Liver (tissue), 9 donors: ENCODE data around the gene MTA3. TPM values are rescaled to one million over a fixed set of nuclear protein-coding genes. Genes with fewer than 3 reads are reported as not detected.

Source experiments
- DNase-seq: peaks from one replicate; pipeline ENCODE4 v3.0.0-alpha.2; 2017; ENCODE audit warnings: low spot score
- H3K27ac ChIP-seq, 2 donors: one replicate each; pipeline ENCODE4 v1.7.0; 2013; ENCODE audit warnings: inconsistent platforms in 2 of 2, low read length in 2 of 2, control low read depth in 1 of 2, low read depth in 1 of 2, mild to moderate bottlenecking in 1 of 2
- H3K27me3 ChIP-seq, 4 donors: one replicate each; pipeline versions ENCODE4 v1.6.1 to v1.7.0; 2013; ENCODE audit warnings: low read length in 3 of 4, inconsistent platforms in 1 of 4, mild to moderate bottlenecking in 1 of 4, moderate library complexity in 1 of 4; ENCODE audit not compliant: control insufficient read depth in 4 of 4, insufficient read depth in 4 of 4
- H3K36me3 ChIP-seq, 4 donors: one replicate each; pipeline versions ENCODE4 v1.6.1 to v1.7.0; 2013; ENCODE audit warnings: low read length in 3 of 4, mild to moderate bottlenecking in 3 of 4, low read depth in 1 of 4, moderate library complexity in 1 of 4; ENCODE audit not compliant: control insufficient read depth in 4 of 4, insufficient read depth in 3 of 4
- H3K4me1 ChIP-seq, 4 donors: one replicate each; pipeline versions ENCODE4 v1.6.1 to v1.7.0; 2013; ENCODE audit warnings: low read length in 3 of 4, mild to moderate bottlenecking in 3 of 4, moderate library complexity in 1 of 4; ENCODE audit not compliant: control insufficient read depth in 4 of 4, insufficient read depth in 4 of 4
- H3K4me3 ChIP-seq, 3 donors: one replicate each; pipeline versions ENCODE4 v1.6.1 to v1.7.0; 2013; ENCODE audit warnings: low read length in 3 of 3, control low read depth in 1 of 3, low read depth in 1 of 3, mild to moderate bottlenecking in 1 of 3
- H3K9ac ChIP-seq, 2 donors: one replicate each; pipeline ENCODE4 v1.7.0; 2013; ENCODE audit warnings: low read length in 2 of 2, mild to moderate bottlenecking in 2 of 2, moderate library complexity in 2 of 2, control low read depth in 1 of 2, low read depth in 1 of 2
- H3K9me3 ChIP-seq, 4 donors: one replicate each; pipeline versions ENCODE4 v1.6.1 to v1.7.0; 2013; ENCODE audit warnings: low read length in 3 of 4; ENCODE audit not compliant: control insufficient read depth in 4 of 4
- EGR1 ChIP-seq, 2 donors: IDR thresholded peaks; 2 replicates each; pipeline ENCODE4 v1.6.1; 2016 to 2018; ENCODE audit warnings: antibody characterized with exemption in 2 of 2, low read depth in 2 of 2
- FOXA1 ChIP-seq: IDR thresholded peaks from 2 replicates; pipeline ENCODE4 v1.6.1; 2016; ENCODE audit warnings: antibody characterized with exemption
- FOXA2 ChIP-seq: IDR thresholded peaks from 2 replicates; pipeline ENCODE4 v1.6.1; 2016; ENCODE audit warnings: antibody characterized with exemption
- GABPA ChIP-seq, 2 donors: IDR thresholded peaks in 1 of 2; conservative IDR thresholded peaks in 1 of 2; 2 replicates each; pipeline ENCODE4 v1.6.1; 2016; ENCODE audit warnings: antibody characterized with exemption in 2 of 2, mild to moderate bottlenecking in 1 of 2, moderate library complexity in 1 of 2
- HNF4A ChIP-seq, 2 donors: conservative IDR thresholded peaks; 2 replicates each; pipeline ENCODE4 v1.6.1; 2016; ENCODE audit warnings: antibody characterized with exemption in 2 of 2, mild to moderate bottlenecking in 2 of 2
- HNF4G ChIP-seq: IDR thresholded peaks from 2 replicates; pipeline ENCODE4 v1.6.1; 2016; ENCODE audit warnings: antibody characterized with exemption
- JUND ChIP-seq, 2 donors: IDR thresholded peaks; 2 replicates each; pipeline ENCODE4 v1.6.1; 2016; ENCODE audit warnings: antibody characterized with exemption in 2 of 2
- MAX ChIP-seq: IDR thresholded peaks from 2 replicates; pipeline ENCODE4 v1.6.1; 2016; ENCODE audit warnings: antibody characterized with exemption
- NR2F2 ChIP-seq: IDR thresholded peaks from 2 replicates; pipeline ENCODE4 v1.6.1; 2016; ENCODE audit warnings: antibody characterized with exemption
- RAD21 ChIP-seq, 2 donors: IDR thresholded peaks; 2 replicates each; pipeline ENCODE4 v1.6.1; 2016; ENCODE audit warnings: antibody characterized with exemption in 2 of 2, mild to moderate bottlenecking in 2 of 2
- RXRA ChIP-seq, 2 donors: IDR thresholded peaks; 2 replicates each; pipeline ENCODE4 v1.6.1; 2017 to 2018; ENCODE audit warnings: antibody characterized with exemption in 2 of 2, mild to moderate bottlenecking in 1 of 2
- SP1 ChIP-seq: IDR thresholded peaks from 2 replicates; pipeline ENCODE4 v1.6.1; 2018; ENCODE audit warnings: antibody characterized with exemption, mild to moderate bottlenecking
- TAF1 ChIP-seq: conservative IDR thresholded peaks from 2 replicates; pipeline ENCODE4 v1.6.1; 2016; ENCODE audit warnings: antibody characterized with exemption, mild to moderate bottlenecking
- YY1 ChIP-seq: IDR thresholded peaks from 2 replicates; pipeline ENCODE4 v1.6.1; 2016; ENCODE audit warnings: antibody characterized with exemption, mild to moderate bottlenecking
- WGBS: extraction: QIAGEN DNeasy Blood & Tissue Kit; methylation state at CpG from one replicate; pipeline ENCODE4 v1.1.7; 2013; 5-methylcytosine and 5-hydroxymethylcytosine counted together
- polyA plus RNA-seq, 2 donors: library from polyadenylated mRNA; stranded (reverse) in 1 of 2; unstranded in 1 of 2; fragments of 200-250 nt in 1 of 2; fragments of >200 nt in 1 of 2; fragmentation: Nextera tagmentation in 1 of 2; extraction: Ambion mirVana in 1 of 2; gene quantifications; one replicate each; pipeline versions ENCODE4 v1.2.1 to v1.2.3, GENCODE V29; 2013 to 2015
- total RNA-seq, 2 donors: library from RNA; depleted of rRNA; stranded (reverse); fragments of >200 nt; gene quantifications; one replicate each; pipeline ENCODE4 v1.2.3, GENCODE V29; 2014
- TF ChIP-seq, protein P1 (sequence below): IDR thresholded peaks from 2 replicates; pipeline ENCODE4 v1.6.1; 2016; ENCODE audit warnings: antibody characterized with exemption
- TF ChIP-seq, protein P2 (sequence below): IDR thresholded peaks from 2 replicates; pipeline ENCODE4 v1.6.1; 2016; ENCODE audit warnings: antibody characterized with exemption, mild to moderate bottlenecking
- TF ChIP-seq, protein P3 (sequence below): fragments of 150-350 bp; IDR thresholded peaks from 2 replicates; pipeline ENCODE4 v1.5.1; 2017; ENCODE audit warnings: improper control_type of control experiment, low read depth, low read length; ENCODE audit not compliant: missing input control
- TF ChIP-seq, protein P4 (sequence below): IDR thresholded peaks from 2 replicates; pipeline ENCODE4 v1.6.1; 2016; ENCODE audit warnings: antibody characterized with exemption
- donor health status: healthy.
- donor health status: healthy.
- donor health status: healthy.
- donor health status: healthy.
- donor health status: healthy.

MTA3 gene
- total and polyA plus RNA-seq, 4 donors: 5.5 to 10.3 (median 6.8) TPM

DNA sequence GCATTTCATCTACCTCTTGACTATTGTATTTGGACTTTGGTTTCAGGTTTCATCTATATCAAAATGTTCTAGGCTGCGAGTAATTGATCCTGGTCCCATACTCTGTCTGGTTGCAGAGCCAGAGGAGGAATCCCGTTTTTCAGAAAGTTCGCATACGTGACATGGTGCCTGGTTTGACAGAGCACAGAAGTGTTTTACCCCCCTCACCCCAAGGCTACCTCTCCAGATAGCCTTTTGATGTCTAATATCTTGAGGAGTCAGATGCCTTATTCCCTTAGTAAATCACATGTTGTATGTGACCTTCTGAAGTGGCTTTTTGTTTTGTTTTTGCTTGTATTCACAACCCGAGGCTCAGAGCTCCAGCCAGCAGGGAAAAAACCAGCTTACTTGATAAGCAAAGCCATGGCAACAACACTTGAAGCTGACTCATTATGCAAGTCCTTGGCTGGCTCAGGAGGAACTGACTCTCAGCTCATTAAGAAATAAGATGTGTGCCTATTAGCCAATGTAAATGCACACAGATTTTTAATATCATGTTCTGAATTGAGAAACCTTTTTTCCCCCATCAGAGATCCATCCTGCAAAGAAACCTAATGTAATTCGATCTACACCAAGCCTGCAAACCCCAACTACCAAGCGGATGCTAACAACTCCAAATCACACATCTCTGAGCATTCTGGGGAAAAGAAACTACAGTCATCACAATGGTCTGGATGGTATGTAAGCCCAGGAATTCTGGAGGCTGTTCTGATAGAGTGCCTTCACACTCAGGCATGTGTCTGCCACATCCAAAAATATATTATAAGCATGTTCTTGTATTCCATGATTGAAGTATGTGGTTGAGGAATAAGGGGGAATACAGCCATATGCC lies 154.1 kb downstream of the MTA3 start:
- Histone ChIP-seq H3K27ac (no peak overlapping the region), H3K27me3 (no peaks in the 10 kb centered on the region), H3K9me3 (no peaks in the 10 kb centered on the region), H3K4me1 (no peaks in the 10 kb centered on the region), H3K9ac (no peak overlapping the region), H3K4me3 (no peak overlapping the region), H3K36me3 (peaks cover 0 to 2% (median 0%) of the 10 kb centered on the region in 4 donors)
- no peak for DNase-seq
- TF ChIP-seq SP1 (no peak), JUND (IDR thresholded peaks at IDR 0.05) (peak in 1 of 2 donors; percentile 35)
- 78% methylated on average over 7 of the region's 7 CpGs for WGBS

DNA sequence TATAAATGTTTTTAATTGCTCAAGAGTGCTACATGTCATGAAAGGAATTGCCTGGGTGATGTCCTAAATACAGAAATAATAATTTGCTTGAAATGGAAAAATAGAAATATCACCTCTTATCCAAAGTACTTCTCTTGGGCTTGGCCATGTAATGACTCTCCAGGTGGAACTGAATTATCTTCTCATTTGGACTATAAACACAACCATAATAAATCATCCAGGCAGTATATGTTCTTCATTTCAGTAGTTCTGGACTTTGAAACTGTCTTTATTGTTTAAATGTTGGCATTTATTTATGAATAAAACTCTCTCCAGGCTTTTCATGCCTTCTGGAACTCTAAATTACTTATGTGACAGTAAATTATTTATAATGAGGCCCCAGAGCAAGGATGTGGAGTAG lies 155.0 kb downstream of the MTA3 start:
- TF ChIP-seq FOXA2: no peak
- TF ChIP-seq RXRA (IDR thresholded peaks at IDR 0.05): no peak
- TF ChIP-seq, protein P1, sequence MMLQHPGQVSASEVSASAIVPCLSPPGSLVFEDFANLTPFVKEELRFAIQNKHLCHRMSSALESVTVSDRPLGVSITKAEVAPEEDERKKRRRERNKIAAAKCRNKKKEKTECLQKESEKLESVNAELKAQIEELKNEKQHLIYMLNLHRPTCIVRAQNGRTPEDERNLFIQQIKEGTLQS: no peak
- no peak for TF ChIP-seq EGR1 (IDR thresholded peaks at IDR 0.05; ENCODE audit: low read depth in 2 of 2)
- no peak for TF ChIP-seq FOXA1
- TF ChIP-seq HNF4G: no peak
- TF ChIP-seq YY1: no peak
- TF ChIP-seq, protein P2, sequence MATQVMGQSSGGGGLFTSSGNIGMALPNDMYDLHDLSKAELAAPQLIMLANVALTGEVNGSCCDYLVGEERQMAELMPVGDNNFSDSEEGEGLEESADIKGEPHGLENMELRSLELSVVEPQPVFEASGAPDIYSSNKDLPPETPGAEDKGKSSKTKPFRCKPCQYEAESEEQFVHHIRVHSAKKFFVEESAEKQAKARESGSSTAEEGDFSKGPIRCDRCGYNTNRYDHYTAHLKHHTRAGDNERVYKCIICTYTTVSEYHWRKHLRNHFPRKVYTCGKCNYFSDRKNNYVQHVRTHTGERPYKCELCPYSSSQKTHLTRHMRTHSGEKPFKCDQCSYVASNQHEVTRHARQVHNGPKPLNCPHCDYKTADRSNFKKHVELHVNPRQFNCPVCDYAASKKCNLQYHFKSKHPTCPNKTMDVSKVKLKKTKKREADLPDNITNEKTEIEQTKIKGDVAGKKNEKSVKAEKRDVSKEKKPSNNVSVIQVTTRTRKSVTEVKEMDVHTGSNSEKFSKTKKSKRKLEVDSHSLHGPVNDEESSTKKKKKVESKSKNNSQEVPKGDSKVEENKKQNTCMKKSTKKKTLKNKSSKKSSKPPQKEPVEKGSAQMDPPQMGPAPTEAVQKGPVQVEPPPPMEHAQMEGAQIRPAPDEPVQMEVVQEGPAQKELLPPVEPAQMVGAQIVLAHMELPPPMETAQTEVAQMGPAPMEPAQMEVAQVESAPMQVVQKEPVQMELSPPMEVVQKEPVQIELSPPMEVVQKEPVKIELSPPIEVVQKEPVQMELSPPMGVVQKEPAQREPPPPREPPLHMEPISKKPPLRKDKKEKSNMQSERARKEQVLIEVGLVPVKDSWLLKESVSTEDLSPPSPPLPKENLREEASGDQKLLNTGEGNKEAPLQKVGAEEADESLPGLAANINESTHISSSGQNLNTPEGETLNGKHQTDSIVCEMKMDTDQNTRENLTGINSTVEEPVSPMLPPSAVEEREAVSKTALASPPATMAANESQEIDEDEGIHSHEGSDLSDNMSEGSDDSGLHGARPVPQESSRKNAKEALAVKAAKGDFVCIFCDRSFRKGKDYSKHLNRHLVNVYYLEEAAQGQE: no peak
- TF ChIP-seq, protein P3, sequence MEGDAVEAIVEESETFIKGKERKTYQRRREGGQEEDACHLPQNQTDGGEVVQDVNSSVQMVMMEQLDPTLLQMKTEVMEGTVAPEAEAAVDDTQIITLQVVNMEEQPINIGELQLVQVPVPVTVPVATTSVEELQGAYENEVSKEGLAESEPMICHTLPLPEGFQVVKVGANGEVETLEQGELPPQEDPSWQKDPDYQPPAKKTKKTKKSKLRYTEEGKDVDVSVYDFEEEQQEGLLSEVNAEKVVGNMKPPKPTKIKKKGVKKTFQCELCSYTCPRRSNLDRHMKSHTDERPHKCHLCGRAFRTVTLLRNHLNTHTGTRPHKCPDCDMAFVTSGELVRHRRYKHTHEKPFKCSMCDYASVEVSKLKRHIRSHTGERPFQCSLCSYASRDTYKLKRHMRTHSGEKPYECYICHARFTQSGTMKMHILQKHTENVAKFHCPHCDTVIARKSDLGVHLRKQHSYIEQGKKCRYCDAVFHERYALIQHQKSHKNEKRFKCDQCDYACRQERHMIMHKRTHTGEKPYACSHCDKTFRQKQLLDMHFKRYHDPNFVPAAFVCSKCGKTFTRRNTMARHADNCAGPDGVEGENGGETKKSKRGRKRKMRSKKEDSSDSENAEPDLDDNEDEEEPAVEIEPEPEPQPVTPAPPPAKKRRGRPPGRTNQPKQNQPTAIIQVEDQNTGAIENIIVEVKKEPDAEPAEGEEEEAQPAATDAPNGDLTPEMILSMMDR: no peak
- TF ChIP-seq NR2F2: no peak
- TF ChIP-seq, protein P4, sequence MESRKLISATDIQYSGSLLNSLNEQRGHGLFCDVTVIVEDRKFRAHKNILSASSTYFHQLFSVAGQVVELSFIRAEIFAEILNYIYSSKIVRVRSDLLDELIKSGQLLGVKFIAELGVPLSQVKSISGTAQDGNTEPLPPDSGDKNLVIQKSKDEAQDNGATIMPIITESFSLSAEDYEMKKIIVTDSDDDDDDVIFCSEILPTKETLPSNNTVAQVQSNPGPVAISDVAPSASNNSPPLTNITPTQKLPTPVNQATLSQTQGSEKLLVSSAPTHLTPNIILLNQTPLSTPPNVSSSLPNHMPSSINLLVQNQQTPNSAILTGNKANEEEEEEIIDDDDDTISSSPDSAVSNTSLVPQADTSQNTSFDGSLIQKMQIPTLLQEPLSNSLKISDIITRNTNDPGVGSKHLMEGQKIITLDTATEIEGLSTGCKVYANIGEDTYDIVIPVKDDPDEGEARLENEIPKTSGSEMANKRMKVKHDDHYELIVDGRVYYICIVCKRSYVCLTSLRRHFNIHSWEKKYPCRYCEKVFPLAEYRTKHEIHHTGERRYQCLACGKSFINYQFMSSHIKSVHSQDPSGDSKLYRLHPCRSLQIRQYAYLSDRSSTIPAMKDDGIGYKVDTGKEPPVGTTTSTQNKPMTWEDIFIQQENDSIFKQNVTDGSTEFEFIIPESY: no peak
- TF ChIP-seq HNF4A (conservative IDR thresholded peaks at IDR 0.05): no peak
- TF ChIP-seq TAF1: no peak
- TF ChIP-seq RAD21 (IDR thresholded peaks at IDR 0.05): no peak
- no peak for TF ChIP-seq JUND (IDR thresholded peaks at IDR 0.05)
- TF ChIP-seq MAX: no peak
- no peak for TF ChIP-seq SP1
- TF ChIP-seq GABPA (IDR thresholded peaks at IDR 0.05 in 1 of 2, conservative IDR thresholded peaks at IDR 0.05 in 1 of 2): no peak
- Histone ChIP-seq H3K27ac (no peak overlapping the region), H3K4me3 (no peak overlapping the region), H3K36me3 (peaks cover 0 to 2% (median 0%) of the 10 kb centered on the region in 4 donors), H3K27me3 (no peaks in the 10 kb centered on the region), H3K4me1 (no peaks in the 10 kb centered on the region), H3K9me3 (no peaks in the 10 kb centered on the region), H3K9ac (no peak overlapping the region)
- no peak for DNase-seq
